HG02642 (cell line): ENCODE measurements around the gene C9orf50.

Experiments
- ATAC-seq: cut with Tn5 transposase; IDR thresholded peaks from one replicate; pipeline ENCODE4 v1.9.1; 2021; ENCODE audit warnings: mild to moderate bottlenecking; ENCODE audit not compliant: unreplicated experiment, poor library complexity

The C9orf50 gene

DNA sequence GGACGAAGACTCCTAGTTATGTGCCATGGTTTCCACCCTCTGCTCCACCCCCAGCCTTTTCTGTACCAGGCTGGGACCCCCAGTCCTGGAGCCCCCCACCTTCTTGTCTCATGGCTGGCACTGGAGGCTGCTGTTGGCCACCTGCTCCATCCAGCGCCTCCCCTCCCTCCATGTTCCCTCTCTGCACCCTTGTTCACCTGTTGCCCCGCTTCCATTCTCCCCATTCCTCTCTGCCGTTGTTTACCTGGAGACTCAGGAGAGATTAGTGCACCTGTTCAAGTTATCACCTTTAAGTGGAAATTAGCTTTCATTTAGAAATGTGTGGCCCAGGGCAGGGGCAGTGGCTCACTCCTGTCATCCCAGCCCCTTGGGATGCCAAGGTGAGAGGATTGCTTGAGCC is 12.3 kb upstream of the C9orf50 start:
- ATAC-seq, result no peak

DNA sequence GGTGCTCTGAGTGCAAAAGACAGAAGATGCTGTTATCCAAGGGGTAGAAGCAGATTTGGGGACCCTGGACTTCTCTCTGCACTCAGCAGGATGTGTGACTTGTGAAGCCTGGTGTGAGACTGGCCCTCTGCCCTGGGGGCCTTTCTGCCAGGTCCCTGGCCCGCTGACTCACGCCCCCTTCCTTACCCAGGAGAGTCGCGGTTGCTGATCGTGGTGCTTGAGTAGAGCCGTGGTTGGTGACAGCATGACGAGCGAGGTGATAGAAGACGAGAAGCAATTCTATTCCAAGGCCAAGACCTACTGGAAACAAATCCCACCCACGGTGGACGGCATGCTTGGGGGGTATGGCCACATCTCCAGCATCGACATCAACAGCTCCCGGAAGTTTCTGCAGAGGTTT is 11.6 kb upstream of the C9orf50 start:
- no peak for ATAC-seq

DNA sequence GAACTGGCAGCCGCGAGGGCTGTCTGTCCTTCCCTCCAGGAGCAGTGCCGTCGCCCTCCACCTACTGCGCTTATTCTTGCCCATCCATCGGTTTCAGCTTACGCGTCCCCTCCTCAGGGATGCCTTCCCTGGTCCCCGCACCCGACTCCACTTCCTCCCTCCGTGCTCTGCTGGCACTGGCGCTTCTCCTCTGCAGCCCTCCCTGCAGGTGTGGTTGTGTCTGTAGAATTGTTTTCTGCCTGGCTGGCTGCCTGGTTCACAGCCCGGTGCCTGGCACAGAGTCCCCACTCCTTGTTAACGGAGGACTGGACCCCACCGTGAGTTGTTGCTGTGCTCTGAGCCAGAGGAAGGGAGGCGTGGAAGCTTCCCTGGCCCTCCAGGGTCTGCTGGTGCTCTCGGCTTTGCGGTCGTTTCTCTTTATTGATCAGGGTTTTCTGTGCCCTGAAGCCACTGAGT is 10.8 kb upstream of the C9orf50 start:
- ATAC-seq, result no peak

DNA sequence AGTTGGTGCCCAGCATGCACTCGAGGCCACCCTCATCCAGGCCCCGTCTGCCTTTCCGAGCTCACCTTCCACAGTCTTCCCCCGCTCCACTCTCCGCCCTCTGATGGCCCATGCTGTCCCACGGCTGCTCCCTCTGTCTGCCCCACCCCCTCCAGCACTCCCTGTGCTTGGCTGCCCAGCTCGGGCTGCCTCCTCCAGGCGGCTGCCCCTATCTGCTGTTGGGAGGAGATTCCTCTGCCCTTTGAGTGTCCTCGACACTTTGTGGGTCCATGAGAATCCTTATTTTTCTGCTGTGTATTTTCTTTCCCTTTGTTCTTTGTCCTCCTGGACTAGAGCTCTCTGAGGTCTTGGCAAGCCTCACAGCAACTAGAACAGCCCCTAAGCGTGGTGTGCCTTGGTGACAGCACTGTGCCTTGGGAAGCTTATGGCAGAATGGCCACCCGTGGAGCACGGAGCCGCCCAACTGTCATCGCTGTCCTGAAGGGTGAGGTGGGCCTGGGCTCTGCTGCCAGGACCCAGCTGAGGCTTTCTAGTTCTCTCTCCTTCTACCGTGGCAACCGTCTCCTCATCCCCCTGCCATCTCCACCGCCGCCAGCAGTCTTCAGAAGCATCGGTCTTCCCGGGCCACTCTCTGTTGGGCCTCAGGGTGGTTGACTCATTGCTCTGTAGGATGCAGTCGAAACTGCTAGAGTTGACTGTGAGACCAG is 10.2 kb upstream of the C9orf50 start:
- no peak for ATAC-seq

DNA sequence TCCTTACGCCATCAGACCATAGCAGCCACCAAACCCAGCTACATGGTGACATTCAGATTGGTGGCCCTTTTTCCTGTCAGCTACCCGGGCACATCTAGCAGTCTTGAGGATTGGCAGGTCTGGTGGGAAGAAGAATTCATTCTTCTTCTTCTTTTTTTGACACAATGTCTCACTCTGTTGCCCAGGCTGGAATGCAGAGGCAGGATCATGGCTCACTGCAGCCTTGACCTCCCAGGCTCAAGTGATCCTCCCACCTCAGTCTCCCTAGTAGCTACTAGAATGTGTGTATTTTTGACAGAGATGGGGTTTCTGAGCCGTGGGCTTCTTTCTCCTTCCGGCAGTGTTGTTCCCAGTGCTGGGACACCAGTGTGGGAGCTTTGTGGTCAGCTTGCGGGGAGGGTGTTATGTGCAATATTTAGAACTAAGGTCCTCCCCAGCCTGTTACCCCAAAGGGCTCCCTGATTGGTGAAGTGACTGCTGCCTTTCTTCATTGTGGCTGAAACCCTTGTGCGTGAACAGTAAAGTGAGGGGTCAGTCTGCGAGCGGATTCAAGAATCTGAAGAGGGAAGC is 8.4 kb upstream of the C9orf50 start:
- no peak for ATAC-seq

DNA sequence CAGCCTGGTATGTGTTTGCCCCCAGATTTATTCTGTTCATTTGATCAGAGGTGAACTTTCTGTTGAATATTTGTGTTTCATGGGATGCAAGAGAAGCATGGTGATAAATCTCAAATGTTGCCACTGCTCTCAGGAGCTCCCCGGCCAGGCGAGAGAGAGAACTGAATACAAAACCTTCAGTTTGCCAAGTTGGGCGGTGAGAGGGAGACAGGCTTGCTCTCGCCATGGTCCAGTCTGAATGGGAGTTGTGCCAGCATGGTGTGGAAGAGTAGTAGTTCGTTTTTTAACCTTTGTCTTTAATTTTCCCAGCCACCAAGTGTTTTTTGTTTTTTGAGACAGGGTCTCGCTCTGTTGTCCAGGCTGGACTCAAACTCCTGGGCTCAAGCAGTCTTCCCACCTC is 7.8 kb upstream of the C9orf50 start:
- no peak for ATAC-seq

DNA sequence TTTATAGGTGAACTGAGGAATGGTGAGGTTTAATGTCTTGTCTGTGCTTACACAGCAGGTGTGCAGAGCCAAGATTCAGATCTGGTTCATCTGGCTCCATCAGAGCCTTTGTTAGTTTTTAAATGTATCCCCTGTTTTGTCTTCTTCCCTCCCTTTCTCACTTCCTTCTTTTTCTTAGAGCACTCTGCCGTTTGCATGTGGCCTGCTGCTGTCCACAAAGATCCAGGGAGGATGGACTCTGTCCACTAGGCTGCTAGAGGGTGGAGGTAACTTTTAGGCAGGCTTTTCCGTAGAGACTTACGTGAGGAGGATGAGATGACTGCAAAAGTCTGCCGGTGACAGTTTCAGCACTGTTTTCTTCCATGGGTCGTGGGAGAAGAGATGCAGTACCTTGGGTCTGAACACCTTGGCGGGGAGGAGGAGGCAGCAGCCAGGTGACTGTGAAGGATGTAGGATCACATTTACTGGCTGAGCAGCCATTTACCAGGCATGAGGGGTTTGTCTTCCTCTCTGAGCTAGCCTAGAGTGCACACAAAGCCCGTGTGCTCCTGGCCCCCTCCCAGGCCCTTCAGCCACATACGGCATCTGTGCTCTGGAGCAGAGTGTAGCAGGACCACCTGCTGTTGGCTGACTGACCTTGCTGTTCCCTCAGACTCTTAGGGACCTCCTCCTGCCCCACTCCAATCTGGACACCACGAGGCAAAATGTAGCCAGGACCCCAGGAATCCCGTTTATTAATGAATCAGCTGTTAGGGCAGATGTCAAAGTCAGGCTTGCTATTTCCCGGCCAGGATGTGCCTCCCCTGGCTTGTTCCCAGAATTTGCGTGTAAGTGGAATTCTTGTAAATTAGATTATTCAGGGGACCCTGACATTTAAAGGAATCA is 6.9 kb upstream of the C9orf50 start:
- ATAC-seq, result no peak

DNA sequence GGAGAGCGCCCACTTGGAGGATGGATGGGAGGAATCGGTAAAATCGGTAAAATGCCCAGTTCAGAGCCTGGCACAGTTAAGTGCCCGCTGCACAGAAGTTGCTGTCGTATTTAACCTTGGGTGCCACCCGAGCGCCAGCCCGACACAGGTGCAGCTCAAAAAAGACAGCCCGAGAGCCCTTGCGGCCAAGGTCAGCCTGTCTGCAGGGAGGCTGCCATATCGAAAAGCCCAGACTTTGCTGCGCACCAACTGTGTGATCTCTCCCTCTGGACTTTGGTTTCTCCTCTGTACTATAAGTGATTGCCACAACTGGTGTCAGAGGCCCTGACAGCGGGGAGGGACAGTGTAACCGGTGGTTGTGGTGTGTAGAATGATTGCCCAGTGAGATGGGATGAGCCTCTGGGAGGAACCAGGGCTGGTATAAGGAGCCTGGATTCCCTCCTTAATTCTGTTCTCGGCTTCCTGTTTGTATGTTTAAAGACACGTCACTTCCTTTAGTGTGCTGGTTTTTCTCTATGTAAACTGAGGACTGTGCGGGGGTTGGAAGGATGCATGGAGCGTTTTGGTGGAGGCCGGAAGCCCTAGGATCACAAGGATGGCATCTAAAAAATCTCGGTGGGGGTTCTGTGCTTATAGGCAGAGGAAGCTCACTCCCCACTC is 5.9 kb upstream of the C9orf50 start:
- ATAC-seq, result peak; percentile 24

DNA sequence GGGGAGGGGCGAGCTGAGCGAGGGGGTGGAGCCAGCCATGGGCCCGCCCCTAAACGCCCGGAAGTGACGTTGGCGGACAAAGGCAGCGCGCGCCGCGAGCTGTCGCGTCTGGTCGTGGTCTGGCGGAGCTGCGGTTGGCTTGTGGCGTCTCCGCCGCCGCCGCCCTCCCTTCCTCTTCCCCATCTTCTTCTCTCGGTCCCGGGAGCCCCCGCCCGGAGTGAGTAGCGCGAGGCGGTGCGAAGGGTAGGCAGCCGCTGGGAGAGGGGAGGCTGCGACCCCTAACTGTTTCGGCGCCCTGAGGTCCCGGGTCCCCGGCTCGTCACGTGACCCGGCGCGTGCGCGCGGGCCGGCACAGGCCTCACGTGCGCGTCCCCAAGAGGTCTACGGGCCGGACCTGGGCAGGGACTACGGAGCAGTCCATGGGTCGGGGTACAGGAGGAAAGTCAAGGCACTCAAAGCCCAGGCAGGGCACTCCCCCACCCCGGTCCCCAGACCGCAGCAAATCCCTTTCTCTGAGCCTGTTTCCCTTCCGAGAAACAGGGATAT is 5.3 kb upstream of the C9orf50 start, which contains the start of gene NTMT1:
NTMT1 (plus strand) TSS at position 85 of the 546 bp plus-strand sequence. CDS start 6,541 bp downstream, outside the sequence.
- peak; percentile 79 for ATAC-seq

DNA sequence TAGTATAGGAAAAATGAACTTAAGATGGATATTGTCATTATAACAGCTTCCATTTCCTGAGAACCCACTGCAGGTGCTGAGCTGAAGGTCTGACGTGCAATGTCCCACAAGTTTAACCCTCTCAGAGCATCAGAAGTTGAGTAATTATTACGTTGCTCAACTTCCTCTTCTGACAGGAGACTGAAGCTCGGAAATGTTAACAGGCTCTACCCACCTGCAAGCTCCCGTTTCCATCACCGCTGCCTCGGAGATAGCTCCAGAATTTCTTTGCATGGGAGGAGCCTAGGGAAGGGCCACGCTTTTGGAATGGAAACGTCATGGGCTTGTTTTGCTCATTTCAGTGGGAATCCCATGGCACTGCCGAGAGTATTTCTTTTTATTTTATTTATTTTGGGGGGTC is 4.0 kb upstream of the C9orf50 start:
- ATAC-seq, result no peak

DNA sequence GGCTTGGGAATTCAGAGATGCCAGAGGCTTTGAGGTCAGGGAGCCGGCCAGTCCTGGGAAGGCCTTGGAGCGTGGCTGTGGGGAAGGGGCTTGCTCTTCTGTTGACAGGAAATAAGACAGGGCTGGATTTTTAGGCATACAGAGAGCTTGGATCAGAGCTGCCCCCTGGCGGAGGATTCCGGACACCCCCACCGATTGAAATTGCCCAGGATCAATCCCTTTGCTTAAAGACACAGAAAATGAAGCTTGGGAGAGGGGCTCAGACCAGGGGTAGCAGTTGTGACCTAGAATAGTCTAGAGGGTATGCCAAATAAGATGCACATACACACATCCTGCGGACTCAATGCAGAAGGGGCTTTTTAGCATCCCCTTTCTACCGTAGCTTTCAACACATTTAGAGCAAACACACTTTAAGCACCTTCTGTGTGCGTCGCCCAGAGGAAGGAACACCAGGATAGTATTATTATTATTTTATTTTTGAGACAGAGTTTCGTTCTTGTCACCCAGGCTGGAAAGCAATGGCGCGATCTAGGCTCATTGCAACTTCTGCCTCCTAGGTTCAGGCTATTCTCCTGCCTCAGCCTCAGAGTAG is 3.4 kb upstream of the C9orf50 start:
- ATAC-seq, result no peak

DNA sequence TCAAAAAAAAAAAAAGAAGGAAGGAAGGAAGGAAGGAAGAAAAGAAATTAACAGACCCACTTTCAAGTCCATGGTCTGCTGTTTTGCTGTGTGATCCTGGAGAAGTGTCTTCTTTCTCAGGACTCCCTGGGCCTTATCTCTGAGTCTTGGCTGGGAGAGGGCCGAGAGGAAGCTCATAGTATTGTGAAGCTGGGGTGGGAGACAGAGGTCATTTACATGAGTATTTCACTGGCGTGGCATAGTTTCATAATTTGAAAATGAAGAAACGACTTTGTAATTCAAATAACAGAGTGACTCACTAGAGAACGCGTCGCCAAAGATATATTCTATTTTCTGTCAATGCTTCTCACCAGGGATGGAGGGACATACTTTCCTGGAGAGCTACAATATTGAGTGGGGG is 2.4 kb upstream of the C9orf50 start:
- ATAC-seq, result no peak

DNA sequence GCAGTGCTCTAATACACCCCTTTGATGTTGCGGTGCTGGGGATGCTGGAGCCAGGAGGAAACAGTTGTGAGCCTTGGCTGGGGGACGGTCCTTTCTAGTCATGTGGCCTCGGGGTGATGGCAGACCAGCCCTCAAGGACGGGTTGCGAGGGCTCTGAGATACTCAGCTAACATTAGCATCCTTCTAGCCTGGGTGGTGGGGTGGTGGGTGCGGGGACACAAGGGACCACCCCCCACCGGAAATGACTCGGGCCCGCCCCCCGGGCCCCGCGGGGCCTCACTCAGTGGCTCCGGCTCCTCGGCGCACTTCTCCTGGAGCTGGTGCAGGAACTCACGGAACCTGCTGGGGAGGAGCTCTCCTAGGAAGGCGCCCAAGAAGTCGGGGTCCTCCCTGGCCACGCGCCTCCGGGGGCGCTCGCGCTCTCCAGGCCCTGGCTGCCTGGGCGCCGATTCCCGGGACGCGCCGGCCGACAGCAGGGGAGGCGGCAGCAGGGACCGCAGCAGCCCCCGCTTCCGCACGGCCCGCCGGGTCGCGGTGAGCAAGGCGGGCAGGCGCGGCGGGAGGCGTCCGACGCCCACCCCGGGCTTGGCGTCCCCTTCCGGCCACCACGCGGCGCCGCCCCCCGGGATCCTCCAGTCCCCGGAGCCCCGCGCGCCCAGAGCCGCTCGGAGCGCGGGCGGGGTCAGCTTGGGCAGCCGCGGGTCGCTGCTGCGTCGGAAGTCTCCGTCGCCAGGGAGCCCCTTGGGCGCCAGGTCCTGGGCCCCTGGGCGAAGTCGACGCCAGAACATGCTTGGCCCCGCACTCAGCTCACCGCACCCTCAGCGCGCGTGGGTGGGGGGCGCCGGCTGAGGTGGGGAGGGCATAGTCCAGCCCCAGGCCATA is 873 bp downstream of the C9orf50 start:
- no peak for ATAC-seq

DNA sequence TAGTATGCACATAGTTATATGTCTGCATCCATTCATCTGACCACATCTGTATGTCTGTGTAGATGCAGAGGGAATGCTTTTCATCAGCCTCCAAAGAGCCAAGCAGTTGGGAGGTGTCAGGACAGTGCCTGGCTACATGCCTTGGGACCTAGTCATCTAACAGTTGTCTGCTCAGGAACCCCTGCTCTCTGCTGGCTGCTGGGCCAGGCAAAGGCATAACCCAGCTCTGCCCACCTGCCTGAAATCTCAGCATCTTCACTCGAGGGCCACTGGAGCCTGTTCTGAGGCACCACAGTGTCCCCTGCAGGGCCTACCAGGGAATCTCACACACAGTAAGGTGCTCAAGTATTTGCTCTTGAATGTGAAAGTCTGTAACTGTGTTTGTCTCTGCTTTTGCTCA is 3.7 kb downstream of the C9orf50 start:
- no peak for ATAC-seq

DNA sequence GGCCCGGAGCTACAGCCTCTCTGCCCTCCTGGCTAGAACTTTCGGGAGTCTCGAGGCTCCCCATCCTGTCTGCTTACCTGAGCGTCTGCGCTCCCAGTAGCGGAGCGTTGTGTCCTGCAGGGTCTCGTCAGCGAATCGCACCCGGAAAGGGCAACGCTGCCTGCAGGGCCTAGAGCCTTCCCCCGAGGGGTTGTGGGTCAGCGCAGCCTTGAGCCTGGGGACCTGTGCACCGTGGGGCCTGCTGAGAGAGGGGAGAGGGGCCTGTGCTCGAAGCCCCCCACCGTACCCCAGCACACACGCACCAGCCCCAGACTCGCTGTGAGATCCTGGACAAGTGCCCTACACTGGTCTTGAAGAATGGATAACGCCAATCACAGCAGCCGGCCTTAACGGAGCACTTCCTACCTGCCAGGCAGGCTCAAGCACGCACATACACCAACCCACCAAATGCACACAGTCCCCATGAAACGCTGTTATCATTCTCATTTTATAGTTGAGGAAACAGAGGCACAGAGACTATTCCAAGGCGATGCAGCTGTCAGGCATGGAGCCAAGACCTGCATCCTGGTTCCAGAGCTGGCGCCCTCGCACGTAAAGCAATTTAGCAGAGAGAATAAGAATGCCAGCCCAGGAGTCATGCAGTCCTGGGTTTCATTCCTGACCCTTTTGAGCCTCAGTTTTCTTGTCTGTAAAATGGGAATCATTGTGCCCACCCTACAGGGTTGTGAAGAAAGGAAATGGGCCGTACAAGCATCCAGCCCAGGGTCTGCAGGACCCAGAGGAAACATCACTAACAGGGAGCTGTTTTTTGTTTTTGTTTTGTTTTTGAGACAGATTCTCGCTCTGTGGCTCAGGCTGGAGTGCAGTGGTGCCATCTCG is 5.3 kb downstream of the C9orf50 start:
- no peak for ATAC-seq

DNA sequence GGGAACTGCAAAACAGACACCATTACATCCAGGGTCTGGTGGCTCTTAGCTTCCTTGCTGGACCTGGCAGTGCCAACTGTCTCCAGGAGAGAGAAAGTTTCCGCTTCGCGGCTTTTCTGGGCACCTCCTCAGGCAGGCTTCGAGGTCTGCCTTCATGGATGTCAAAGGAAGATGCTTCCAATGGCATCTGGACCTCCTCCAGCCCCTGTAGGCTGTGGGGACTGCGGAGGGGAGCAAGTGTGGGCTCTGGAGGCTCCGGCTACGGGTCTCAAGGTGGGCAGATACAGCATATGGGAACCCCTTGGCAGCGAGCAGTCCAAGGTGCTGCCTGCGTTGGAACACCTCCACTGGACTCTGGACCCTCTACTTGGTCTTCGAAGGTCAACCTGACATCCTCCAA is 6.0 kb downstream of the C9orf50 start:
- ATAC-seq, result no peak

DNA sequence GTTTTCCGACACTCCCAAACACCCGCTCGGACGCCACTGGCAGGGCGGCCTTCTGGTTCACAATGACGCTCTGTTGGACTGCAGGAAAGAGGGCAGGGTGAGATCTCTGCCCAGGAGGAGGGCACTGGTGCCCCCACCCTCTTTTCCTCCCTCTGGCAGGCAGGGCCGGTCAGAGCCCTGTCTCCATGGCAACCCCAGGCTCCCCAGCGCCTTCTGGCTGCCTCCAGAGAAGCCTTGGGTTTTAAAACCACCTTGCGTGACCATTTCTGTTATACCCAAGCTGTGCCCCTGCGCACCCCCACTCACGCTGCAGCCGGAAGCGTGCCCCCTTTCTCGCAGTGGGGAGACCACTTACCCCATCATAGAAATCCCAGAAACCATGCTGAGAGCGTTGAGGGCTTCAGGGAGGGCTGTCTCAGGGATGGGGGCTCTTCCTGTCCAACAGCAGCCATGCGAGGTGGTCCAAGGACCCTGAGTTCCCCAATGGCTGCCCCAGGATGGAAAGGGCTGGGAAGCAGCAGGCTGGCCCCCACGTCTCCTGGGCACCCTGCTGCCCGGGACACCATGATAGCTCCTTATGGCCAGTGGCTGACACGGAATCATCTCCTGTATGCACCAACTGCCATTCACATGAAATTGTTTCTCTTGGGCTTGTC is 7.3 kb downstream of the C9orf50 start:
- no peak for ATAC-seq
